Measurements from ENCODE around the gene SLC15A3.
A peak's percentile ranks its signal among the peaks of the same experiment; 100 is the strongest.

The SLC15A3 gene

GRCh38 chr11:60944490-60945294 lies 7.3 kb downstream of the SLC15A3 start:
- DNase-seq, result no peak

GRCh38 chr11:60942970-60943565 lies 8.9 kb downstream of the SLC15A3 start:
- no peak for DNase-seq

DNA sequence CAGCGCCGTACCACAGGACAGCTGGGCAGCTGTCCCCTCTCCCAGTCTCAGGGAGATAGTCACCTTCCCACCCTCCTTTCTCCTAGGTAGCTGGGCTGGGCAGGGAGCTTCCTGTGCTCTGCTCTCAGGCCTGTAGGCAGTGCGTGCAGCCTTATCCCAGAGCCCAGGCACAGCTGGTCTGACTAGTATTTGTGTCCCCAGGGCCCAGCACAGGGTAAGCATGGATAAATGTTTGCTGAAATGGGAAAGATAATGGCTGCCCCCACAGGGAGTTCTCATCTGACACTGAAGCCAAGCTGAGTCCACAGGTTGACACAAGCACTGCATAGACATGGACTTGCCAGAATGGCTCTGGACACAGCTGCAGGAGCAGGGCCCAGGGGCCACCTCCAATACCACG lies 9.8 kb downstream of the SLC15A3 start:
- DNase-seq, result peak; percentile 77

- no peak for DNase-seq
Observed at GRCh38 chr11:60941371-60942119, 10.4 kb downstream of the SLC15A3 start.

DNA sequence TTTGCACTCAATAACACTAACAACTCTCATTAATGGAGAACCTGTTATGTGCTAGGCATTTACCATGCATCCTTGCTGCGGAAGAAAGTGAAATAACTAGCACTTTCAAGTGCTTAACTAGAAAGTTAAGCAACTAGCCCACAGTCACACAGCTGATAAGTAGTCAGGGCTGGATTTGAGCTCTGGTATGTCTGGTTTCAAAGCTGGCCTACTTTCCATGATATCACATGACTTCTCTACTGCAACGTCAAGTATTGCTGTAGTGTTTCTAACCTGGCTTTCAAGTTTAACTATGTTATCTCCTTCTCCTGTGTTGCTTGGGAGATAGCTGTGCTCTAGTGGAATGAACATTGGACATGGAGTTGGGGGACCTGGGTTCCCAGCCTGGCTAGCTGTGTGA lies 12.1 kb downstream of the SLC15A3 start:
- DNase-seq, result no peak

- no peak for DNase-seq
Observed at GRCh38 chr11:60939301-60939700, 12.7 kb downstream of the SLC15A3 start.

DNA sequence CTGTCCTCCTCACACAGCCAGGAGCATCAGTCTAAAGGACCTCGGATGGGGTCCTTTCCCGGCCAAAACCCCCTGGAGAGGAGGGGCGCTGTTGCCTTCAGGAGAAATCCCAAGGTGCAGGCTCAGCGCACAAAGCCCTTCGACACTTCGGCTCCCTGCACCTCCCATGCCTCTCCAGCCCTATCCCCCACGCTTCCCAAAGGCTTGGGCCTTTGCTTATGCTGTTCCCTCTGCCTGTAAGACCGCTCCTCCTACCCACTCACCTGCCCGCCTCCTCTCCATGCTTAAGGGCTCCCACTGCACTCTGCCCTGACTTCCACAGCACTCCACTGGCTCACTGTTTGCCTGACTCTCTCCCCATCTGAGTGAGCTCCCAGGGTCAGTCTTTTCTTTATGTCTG lies 13.5 kb downstream of the SLC15A3 start:
- no peak for DNase-seq

GRCh38 chr11:60937811-60938210 lies 14.2 kb downstream of the SLC15A3 start:
- DNase-seq, result no peak

DNA sequence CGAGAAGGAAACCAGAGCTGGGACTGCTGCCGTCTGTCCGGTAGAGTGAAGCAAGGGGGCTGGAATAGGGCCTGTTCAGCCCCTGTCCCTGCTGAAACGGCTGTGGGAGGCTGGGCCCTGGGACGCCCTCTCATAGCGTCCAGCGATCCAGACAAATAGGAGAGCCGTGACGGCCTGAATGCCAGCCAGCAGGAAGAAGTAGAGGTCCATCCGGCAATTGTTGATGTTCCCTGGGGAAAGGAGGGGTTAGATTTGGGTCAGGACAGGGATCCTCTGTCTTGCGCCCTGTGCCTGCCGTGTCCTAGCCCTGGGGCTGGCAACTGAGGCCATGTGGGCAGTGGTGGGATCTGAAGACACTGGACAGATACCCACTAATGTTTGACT lies 14.8 kb downstream of the SLC15A3 start:
- no peak for DNase-seq

DNA sequence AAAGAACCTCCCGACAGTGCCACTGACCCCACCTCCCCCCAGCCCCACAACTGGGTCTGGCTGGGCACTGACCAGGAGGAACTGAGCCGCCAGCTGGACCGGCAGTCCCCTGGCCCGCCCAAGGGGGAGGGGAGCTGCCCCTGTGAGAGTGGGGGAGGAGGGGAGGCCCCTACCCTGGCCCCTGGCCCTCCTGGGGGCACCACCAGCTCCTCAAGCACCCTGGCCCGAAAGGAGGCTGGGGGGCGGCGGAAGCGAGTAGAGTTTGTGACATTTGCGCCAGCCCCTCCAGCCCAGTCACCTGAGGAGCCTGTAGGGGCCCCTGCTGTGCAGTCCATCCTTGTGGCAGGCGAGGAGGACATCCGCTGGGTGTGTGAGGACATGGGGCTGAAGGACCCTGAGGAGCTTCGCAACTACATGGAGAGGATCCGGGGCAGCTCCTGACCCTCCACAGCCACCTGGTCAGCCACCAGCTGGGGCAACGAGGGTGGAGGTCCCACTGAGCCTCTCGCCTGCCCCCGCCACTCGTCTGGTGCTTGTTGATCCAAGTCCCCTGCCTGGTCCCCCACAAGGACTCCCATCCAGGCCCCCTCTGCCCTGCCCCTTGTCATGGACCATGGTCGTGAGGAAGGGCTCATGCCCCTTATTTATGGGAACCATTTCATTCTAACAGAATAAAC lies 15.4 kb downstream of the SLC15A3 start:
- no peak for DNase-seq

- no peak for DNase-seq
Observed at GRCh38 chr11:60935676-60936442, 16.1 kb downstream of the SLC15A3 start.

DNA sequence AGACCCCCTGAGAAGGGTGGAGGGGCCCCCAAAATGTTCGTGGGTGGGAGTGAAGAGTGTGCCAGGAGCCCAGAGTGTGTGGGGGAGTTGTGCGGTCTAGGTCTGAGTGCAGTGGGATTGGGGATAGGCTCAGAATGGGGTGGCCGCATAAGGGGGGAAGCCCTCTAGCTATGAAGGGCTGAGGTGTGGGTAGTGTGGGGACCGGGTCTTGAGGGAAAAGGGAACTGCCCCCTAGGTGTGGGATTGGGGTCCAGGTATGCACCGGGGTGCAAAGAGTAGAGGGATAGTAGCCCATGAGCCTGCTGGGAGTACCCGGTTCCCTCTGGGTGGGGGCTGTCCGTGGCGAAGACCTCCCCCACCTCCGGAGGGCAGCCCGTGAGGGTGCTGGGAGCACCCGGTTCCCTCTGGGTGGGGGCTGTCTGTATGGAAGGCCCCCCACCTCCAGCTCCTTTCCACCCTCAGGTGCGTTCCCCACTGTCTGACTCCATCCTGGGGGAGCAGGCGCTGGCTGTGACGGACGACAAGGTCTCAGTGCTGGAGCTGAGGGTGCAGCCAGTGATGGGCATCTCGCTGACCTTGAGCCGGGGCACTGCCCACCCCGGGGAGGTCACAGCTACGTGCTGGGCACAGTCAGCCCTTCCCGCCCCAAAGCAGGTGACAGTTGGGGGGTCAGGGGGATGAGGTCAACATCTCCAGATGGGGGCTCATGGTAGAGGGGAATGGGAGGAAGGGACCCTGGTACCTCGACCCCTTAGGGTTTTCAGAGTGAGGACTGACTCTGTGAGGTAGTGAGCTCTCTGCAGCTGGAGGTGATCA lies 17.0 kb downstream of the SLC15A3 start:
- DNase-seq, result no peak

- no peak for DNase-seq
Observed at GRCh38 chr11:60934124-60934789, 17.7 kb downstream of the SLC15A3 start.

DNA sequence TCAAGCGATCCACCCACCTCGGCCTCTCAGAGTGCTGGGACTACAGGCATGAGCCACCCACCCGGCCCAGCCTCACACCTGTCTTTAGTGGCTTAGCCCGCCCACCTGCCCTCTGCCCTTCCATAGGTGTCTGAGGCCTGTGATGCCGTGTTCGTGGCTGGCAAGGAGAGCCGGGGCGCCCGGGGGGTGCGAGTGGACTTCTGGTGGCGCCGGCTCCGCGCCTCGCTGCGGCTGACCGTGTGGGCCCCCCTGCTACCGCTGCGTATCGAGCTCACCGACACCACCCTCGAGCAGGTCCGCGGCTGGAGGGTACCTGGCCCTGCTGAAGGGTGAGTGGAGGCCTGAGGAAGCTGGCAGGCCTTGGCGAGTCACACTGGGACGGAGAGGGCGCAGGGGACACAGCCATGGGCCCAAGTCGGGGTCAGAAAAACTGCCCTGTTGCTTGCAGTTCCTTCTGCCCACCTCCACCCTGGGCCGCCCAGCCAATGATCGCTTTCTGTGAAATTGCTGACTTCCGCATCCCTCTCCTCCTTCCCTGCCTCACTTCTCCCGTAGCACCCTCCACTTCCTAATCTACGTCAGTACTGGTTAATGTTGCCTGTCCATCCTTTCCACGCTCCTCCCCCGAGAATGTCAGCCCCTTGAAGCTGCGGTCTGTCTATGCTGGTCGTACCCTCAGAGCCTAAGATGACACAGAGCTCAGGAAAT lies 18.4 kb downstream of the SLC15A3 start:
- no peak for DNase-seq

DNA sequence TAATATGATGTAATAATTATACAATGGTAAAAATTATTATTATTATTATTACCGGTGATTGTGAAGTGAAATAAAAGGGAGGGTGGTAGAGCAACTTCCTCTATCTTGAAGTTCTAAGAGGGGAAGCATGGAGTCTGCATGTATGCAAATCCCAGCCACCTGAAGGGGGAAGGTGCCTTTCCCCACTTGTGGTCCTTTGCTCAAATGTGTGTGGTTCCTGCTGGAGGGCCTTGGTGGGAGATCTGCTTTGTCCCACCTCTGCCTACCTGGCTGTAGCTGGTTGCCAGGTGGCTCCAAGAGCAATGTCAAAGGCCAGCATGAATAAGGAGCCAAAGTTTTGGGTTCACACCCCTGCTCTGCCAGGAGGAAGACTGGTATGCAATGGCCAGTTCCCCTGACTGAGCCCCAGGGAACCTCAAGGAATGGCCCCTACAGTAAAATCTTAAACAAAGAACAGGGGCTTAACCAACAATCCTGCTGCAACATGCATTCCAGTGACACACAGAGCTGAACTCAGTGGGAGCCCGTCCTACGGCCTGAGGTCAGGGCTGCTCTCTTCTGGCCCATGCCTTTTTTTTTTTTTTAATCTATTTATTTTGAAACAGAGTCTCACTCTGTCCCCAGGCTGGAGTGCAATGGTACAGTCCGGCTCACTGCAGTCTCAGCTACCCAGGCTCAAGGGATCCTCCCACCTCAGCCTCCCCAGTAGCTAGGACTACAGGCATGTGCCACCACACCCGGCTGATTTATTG lies 19.2 kb downstream of the SLC15A3 start:
- no peak for DNase-seq

DNA sequence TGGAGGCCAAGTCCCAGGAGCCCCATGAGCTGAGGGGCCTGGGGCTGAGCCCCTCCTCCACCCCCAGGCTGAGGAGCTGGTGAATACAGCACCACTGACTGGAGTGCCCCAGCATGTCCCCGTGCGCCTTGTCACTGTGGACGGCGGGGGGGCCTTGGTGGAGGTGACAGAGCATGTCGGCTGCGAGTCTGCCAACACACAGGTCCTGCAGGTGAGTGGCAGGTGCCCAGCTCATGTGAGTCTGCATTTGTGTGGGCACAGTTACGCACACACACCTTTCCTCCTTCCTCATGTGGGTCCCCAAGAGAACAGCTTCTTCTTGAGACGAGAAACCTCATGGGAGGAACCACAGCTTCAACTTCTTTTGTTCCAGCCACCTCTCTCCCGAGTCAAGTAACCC lies 20.1 kb downstream of the SLC15A3 start:
- DNase-seq, result no peak

- no peak for DNase-seq
Observed at GRCh38 chr11:60930394-60930793, 21.6 kb downstream of the SLC15A3 start.

DNA sequence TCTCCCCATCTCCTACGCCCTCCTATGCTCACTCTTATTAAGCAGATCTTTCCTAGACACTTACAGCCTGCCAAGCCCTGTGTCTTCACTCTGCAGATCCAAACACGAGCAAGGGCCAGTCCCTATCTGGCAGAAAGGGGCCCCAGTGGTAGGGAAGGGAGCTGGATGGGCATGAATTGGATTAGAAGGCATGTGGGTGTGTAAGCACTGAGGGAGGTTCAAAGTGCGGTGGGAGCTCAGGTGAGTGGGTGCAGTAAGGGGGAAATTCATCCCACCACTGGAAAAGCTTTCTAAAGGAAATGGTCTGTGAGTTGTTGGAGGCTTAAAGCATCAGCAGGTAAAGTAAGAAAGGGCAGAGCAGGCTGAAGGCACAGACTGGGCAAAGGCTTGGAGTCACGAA lies 22.2 kb downstream of the SLC15A3 start:
- DNase-seq, result no peak

- no peak for DNase-seq
Observed at GRCh38 chr11:60928563-60929001, 23.4 kb downstream of the SLC15A3 start.

- DNase-seq, result no peak
Observed at GRCh38 chr11:60927600-60927999, 24.4 kb downstream of the SLC15A3 start.
